HG03442 (cell line): Measurements from ENCODE around the gene ZFP3.
A peak's percentile ranks its signal among the peaks of the same experiment; 100 is the strongest.
"Not testable (repeated sequence)": the region's sequence is repeated elsewhere in the genome, so short reads cannot be mapped to it uniquely, and the experiment has no call there.

Experiments used
- ATAC-seq: cut with Tn5 transposase; IDR thresholded peaks from one replicate; pipeline ENCODE4 v1.9.1; 2021; ENCODE audit warnings: mild to moderate bottlenecking, moderate library complexity; ENCODE audit not compliant: unreplicated experiment

ZFP3 gene

DNA sequence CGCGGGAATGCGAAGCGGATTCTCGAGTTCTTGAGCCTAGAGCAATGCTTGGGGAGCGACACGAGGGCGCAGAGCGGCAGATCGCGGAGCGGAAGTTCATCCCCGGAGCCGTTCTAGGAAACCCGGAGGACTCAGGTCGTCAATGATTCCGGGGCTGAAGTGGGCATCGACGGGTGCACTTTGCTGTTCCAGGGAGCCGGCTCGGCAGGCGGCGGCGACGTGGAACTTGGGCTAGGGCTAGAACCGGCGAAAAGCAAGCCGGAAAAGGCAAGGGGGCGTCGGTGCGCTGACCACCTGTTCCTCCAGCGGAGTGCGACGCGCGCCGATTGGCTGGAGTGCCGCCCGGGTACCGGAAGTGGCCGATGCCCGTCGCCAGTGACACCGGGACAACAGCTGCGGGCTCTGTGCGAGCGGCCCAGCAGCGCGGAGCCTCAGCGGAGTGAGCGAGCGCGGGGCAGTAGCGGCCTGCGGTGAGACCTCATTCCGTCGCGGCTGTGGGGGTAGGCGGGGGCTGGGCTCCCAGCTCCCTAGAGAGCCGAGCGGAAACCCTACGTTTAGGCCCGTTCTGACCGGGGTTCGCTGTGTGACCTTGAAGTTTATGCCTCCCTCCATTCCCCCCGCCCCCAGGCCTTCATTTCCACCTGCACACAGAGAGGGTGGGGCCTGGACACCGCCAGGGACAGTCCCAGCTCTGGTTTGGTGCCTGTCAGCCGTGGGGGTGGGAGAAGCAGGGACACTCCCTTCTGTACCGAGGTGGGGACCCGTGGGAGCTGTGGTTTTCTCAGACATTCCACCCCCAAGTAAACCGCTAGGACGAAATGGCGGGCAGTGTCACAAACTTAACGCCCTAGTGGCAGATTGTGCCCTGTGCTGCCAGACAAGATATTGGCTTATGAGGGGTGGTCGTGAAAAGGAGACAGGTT lies at the start of gene ZFP3:
ZFP3 (plus strand) TSS at position 362 of the 923 bp plus-strand sequence. CDS start 13,038 bp downstream, outside the sequence.
- ATAC-seq = peak; percentile 80

GRCh38 chr17:5030168-5030567 lies 48.1 kb upstream of the ZFP3 start:
- not testable (repeated sequence) for ATAC-seq

GRCh38 chr17:5031365-5032082 lies 46.7 kb upstream of the ZFP3 start:
- ATAC-seq = no peak

GRCh38 chr17:5032865-5033264 lies 45.4 kb upstream of the ZFP3 start:
- ATAC-seq = no peak

GRCh38 chr17:5033352-5034015 lies 44.8 kb upstream of the ZFP3 start:
- ATAC-seq = no peak

- no peak for ATAC-seq
Observed at GRCh38 chr17:5034063-5034462, 44.2 kb upstream of the ZFP3 start.

GRCh38 chr17:5034651-5035050 lies 43.6 kb upstream of the ZFP3 start:
- no peak for ATAC-seq

DNA sequence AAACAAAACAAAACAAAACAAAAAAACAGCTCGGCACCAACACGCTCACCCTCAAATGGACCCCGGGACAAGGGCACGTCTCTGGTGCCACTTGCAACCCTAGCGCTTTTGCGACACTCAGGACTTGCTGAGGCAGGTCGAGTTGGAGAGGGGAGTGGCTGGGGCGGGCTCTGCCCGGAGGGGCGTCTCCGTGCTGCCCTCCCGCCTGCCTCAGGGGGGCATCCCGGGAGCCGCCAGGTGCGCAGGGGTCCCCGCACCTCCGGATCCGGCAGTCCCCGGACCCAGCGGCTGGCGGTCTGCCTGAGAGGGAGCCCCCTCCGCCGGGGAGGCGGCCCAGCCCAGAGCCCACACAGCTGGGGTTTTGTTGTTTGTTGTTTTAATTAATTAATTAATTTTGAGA lies 43.0 kb upstream of the ZFP3 start, which contains the start of gene SLC52A1:
SLC52A1 (minus strand) TSS at position 112 of the 400 bp plus-strand sequence. CDS start 820 bp downstream, outside the sequence.
- no peak for ATAC-seq

DNA sequence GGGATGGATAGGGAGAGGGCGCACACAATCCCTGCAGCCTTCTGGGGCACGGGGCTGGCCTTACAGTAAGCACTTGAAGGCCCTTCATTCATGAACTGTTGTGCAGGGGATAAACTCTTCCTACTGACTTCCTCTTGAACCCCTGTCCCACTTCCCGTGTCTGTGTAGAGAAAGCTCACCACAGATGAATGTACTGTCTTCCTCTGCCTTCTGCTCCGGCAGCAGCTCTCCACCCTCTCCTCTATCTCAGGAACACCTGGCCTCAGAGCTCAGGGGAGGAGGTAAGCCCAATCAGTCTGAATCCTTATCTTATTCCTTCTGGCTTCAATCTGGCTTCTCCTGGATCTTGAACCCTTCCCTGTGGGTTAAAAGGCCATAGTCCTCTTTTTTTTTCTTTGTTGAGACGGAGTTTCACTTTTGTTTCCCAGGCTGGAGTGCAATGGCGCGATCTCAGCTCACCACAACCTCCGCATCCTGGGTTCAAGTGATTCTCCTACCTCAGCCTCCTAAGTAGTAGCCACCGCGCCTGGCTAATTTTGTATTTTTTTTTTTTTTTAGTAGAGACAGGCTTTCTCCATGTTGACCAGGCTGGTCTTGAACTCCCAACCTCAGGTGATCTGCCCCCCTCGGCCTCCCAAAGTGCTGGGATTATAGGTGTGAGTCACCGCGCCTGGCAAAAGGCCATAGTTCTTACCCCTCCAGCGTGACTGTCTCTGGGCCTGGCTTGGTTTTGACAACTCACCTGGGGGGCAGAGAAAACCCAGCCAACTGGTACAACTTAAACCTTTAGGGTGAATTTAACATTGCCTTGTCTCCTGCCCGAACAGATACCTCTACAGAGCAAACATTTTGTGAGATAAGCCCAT lies 35.9 kb upstream of the ZFP3 start:
- ATAC-seq = no peak

DNA sequence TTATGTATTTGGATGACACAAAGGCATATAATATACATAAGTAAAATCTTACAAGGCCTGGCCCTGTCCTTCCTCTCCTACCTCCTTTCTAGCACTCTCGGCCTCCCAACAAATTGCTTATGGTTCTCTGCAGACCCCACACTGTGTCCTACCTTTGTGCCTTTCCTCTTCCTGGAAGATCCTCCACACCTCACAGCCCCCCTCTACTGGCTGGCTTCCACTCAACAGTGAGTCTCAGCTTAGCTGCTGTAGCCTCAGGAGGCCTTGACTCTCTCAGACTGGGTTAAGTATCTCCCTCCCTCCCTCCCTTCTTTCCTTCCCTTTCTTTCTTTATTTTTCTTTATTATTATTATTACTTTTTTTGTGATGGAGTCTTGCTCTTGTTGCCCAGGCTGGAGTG lies 34.7 kb upstream of the ZFP3 start:
- no peak for ATAC-seq

GRCh38 chr17:5044630-5045029 lies 33.6 kb upstream of the ZFP3 start:
- no peak for ATAC-seq

DNA sequence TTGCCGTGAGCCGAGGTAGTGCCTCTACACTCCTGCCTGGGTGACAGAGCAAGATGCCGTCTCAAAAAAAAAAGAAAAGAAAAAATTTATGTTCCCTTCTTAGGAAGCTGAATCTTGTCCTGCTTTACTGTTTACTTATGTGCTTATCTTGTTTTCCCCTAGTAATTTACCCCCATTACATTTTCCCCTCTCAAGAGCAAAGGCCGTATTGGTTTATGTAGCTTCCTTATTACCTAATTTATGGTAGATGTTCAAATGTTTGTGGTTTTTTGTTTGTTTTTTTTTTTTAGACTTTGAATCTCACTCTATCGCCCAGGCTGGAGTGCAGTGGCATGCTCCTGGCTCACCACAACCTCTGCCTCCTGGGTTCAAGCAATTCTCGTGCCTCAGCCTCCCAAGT lies 32.8 kb upstream of the ZFP3 start:
- no peak for ATAC-seq

DNA sequence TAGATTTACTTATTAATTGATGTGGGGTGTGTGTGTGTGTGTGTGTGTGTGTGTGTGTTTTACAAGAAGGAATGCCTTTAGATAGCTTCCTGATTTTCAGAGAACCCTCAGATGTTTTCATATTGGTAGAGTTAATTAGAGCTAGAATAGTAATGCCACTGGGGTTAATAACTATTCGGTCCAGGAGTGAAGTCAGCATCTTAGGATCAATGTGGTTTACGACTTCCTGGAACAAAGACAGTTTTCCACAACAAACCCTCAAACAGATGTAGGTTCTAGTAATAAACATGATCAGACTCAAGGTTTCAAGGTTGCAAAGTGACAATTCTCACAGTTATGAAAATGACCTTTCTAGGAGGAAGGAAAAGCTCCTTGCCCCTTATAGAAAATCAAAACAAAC lies 30.8 kb upstream of the ZFP3 start:
- ATAC-seq = no peak

- ATAC-seq = no peak
Observed at GRCh38 chr17:5049314-5049841, 28.9 kb upstream of the ZFP3 start.

DNA sequence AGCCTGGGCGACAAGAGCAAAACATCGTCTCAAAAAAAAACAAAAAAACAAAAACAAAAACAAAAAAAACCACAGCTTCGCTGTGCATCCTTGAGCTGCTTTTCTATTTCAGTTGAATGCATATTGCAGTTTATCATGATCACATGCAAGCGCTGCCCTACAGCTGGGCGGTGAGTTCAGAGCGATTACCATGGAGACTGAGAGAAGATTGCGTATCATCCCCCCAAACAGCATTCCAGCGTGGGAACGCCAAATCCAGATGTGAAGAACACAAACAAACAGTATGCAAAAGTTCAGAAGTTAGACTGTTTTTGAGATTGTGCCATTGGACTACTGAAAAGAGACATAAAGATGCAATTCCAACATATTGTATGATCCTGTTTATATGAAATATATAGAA lies 28.0 kb upstream of the ZFP3 start:
- ATAC-seq = no peak

GRCh38 chr17:5055543-5055942 lies 22.7 kb upstream of the ZFP3 start:
- ATAC-seq = no peak

GRCh38 chr17:5065227-5065744 lies 13.0 kb upstream of the ZFP3 start:
- no peak for ATAC-seq

DNA sequence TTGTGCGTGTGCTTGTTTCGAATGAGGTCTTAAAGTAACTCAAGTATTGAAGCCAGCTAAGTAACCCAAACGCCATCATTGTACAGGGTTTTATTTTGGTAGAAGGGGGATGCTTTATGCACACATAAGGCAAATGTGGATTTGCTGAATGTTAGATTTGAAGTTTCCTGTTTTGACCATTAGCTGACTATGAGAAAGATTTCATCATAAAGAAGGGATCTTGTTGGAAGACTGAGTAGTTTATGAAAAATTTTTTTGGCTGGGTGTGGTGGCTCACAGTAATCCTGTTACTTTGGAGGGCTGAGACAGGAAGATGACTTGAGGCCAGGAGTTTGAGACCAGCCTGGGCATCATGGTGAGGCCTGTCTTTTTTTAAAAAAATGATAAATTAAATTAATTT lies 10.0 kb upstream of the ZFP3 start:
- ATAC-seq = no peak

- no peak for ATAC-seq
Observed at GRCh38 chr17:5069724-5070123, 8.5 kb upstream of the ZFP3 start.

DNA sequence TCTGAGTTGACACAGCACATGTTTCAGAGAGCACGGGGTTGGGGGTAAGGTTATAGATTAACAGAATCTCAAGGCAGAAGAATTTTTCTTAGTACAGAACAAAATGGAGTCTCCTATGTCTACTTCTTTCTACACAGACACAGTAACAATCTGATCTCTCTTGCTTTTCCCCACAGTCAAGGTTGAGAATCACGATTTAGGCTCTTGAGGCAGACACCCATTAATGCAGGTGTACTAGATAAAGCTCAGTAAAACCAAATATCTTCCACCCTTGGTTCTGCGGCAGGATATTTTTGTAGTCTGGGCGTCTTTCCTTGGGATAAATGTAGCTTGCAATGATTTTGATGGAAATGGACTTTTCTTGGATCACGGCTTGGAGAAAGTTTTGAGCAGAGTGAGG lies 2.8 kb upstream of the ZFP3 start:
- not testable (repeated sequence) for ATAC-seq
